Fibroblast of skin of left quadriceps (primary cell): ENCODE measurements around the gene KCNQ2.

ENCODE experiments used
- DNase-seq, 2 experiments: peaks; one replicate each; pipeline ENCODE4 v3.0.0-alpha.2; 2013; ENCODE audit warnings: low read depth in 2 of 2

Gene KCNQ2

DNA sequence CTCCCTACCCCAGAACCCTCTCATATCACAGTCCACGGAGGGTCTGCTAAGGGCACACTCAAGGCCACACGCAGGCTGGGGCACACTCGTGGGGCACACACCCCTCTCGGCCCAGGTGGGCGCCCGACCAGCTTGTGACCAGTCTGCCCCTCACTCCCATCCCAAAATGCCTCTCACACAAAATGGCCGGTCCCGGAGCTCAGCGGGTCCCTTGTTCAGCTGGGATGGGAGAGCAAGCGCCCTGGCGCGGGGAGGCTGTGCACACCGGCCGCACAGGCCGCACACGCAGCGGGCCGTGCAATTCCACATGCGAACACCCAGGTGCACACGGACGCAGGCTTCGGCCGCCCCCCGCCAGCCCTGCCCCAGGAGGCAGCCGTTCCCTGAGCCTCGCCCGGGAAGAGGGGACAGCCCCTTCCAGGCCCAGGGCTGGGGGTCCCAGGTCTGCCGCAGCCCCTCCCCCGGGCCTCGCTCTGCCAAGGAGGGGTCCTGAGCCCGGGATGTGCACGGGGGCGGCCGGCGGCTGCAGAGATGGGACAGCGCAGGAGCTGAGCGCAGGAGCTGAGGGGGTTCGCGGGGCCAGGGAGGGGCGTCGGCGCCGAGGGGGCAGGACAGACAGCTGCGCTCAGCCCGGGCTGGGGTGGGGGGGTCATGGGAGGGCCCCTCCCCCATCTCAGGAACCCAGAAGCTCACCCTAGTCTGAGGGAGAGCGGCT lies 1.3 kb downstream of the KCNQ2 start:
- no peak for DNase-seq

DNA sequence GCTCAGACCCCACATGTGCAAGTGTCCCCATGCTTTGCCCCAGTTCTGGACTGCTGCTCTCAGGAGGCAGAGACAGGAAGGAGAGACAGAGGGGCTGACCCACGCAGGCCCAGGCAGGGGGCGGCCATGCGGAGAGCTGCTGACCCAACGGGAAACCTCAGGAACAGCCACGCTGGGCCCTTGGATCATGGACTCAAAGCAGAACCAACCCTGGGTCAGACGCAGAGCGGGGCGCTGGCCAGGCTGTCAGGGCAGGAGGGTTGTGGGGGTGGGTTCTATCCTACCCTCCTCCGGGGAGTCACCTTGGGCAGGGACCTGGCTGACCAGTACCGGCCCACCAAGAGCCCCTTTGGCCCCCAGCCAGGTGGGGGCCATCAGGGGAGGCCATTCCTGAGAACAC lies 2.0 kb downstream of the KCNQ2 start:
- no peak for DNase-seq

GRCh38 chr20:63469713-63470101 lies 2.7 kb downstream of the KCNQ2 start:
- no peak for DNase-seq

GRCh38 chr20:63469019-63469712 lies 3.3 kb downstream of the KCNQ2 start:
- no peak for DNase-seq

- no peak for DNase-seq
Observed at GRCh38 chr20:63468421-63468820, 4.0 kb downstream of the KCNQ2 start.

- DNase-seq: no peak
Observed at GRCh38 chr20:63467294-63468083, 5.0 kb downstream of the KCNQ2 start.

GRCh38 chr20:63466861-63467260 lies 5.6 kb downstream of the KCNQ2 start:
- DNase-seq: no peak

DNA sequence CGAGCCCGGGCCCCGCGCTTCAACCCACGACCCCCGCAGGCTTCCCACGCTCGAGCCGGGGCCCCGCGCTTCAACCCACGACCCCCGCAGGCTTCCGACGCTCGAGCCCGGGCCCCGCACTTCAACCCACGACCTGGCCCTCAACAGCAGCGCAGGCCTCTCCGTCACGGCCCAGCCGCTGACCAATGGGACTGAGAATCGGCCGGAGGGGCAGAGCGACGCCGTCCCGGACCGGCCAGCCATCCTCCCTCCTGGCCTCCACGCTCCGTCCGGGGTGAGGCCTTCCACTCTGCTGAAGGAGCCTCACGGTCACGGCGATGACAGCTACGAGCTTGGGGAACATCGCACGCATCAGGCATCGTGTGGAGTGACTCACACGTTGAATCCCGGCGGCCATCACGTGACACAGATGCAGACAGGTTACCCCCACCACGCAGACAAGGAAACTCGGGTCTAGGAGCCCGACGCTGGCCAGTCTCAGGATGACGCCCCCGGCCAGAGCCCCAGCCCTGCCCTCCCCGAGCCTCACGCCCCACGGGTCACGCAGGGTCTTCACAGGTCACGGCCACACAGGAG lies 6.1 kb downstream of the KCNQ2 start:
- DNase-seq: no peak

DNA sequence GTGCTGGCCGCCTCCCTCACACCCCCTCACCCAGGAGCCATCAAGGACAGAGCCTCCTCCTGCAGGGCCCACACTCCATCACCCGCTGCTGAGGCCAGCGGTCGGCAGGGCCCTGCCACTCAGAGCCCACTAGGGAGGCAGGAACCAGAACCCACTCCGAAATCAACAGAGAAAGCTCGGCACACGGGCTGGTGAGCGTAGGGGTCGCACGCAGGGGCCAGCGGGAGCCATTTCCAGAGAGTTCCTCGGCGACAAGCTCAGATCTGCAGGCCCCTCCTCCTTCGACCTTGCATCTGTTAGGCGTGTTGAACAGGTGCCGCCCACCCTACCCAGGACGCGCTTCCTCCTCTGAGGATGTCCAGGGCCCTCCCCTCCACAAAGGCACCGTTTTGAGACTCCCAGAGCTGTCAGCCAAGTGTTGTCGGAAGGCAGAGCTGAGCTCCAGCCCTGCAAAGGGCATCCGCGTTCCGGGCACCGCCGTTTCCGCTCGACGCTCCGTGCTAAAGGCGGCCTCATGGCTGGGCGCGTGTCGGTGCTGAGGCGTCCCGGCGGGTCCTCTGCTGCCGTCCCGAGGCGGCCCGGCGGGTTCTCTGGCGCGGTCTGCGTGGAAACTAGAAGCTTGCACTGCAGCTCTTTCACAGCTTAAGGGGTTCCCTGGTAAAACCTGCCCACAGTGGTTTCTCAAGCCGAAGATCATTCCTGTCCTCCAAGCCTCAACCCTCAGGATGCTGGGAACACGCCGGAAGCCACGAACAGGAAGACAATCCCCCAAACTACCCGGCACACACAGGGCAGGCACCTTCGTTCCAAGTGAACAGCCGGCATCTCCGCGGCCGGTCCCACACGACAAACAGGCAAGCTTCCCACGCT lies 6.8 kb downstream of the KCNQ2 start:
- DNase-seq: no peak

- no peak for DNase-seq
Observed at GRCh38 chr20:63464289-63464635, 8.2 kb downstream of the KCNQ2 start.

- no peak for DNase-seq
Observed at GRCh38 chr20:63463400-63464288, 8.8 kb downstream of the KCNQ2 start.

GRCh38 chr20:63462244-63462643 lies 10.2 kb downstream of the KCNQ2 start:
- no peak for DNase-seq

- no peak for DNase-seq
Observed at GRCh38 chr20:63461104-63461763, 11.2 kb downstream of the KCNQ2 start.

- DNase-seq: no peak
Observed at GRCh38 chr20:63459070-63459380, 13.4 kb downstream of the KCNQ2 start.

GRCh38 chr20:63458170-63459069 lies 14.0 kb downstream of the KCNQ2 start:
- no peak for DNase-seq

GRCh38 chr20:63457737-63458136 lies 14.7 kb downstream of the KCNQ2 start:
- DNase-seq: no peak

GRCh38 chr20:63456429-63457284 lies 15.8 kb downstream of the KCNQ2 start:
- DNase-seq: no peak

- no peak for DNase-seq
Observed at GRCh38 chr20:63455568-63455859, 16.9 kb downstream of the KCNQ2 start.
